Measurements from ENCODE around the gene FAM209A.

DNA sequence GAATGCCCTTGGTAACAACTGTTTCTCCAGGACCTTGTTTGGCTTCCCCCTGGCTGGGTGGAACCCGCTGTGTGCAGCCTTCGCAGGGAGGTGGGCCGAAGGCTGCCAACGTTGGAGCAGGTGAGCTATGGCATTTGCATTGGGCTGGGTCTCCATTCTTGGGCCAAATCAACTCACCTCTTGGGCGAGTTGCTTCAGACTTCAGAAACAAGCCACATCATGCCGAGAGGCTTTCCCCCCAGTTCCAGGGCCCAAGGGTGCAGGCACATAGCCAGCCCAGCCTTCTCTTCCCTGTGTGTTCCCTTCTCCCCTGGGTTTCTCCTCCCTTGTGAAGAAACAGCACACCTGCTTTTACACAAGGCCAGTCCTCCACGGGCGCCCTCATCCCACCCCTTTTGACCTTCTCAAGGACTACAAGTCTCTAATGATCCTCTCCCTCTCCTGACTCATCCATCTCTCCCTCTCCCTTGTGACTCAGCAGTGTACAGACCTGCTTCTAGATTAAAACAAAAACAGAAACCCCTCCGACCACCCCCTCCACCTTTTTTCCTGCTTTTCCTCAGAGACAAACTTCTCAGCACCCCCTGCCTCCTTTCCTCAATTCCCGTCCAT is 50.1 kb downstream of the FAM209A start:
- TF ChIP-seq, protein P1, sequence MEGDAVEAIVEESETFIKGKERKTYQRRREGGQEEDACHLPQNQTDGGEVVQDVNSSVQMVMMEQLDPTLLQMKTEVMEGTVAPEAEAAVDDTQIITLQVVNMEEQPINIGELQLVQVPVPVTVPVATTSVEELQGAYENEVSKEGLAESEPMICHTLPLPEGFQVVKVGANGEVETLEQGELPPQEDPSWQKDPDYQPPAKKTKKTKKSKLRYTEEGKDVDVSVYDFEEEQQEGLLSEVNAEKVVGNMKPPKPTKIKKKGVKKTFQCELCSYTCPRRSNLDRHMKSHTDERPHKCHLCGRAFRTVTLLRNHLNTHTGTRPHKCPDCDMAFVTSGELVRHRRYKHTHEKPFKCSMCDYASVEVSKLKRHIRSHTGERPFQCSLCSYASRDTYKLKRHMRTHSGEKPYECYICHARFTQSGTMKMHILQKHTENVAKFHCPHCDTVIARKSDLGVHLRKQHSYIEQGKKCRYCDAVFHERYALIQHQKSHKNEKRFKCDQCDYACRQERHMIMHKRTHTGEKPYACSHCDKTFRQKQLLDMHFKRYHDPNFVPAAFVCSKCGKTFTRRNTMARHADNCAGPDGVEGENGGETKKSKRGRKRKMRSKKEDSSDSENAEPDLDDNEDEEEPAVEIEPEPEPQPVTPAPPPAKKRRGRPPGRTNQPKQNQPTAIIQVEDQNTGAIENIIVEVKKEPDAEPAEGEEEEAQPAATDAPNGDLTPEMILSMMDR (IDR thresholded peaks at IDR 0.05), result no peak
- TF ChIP-seq POLR2A (IDR thresholded peaks at IDR 0.05), result no peak
- no peak for TF ChIP-seq POLR2AphosphoS5 (IDR thresholded peaks at IDR 0.05)

Measured in transverse colon (tissue), 4 donors.